CD4-positive, alpha-beta memory T cell (primary cell): ENCODE results near the gene PELI2. TPM values are rescaled to one million over a fixed set of nuclear protein-coding genes. Genes with fewer than 3 reads are reported as not detected.

Experiments used
- CTCF ChIA-PET: fragments of 350-600 bp; sonication (Branson Sonifier 250); formaldehyde crosslinking; loops from one replicate; lab custom pipeline; 2021; ENCODE audit warnings: inconsistent platforms; ENCODE audit not compliant: partially characterized antibody; lab: Charles Lee
- POLR2A ChIA-PET: fragments of 350-600 bp; sonication (Branson Sonifier 250); formaldehyde crosslinking; loops from one replicate; lab custom pipeline; 2021; ENCODE audit not compliant: partially characterized antibody; lab: Charles Lee
- DNase-seq, 5 donors: peaks; one replicate each; pipeline versions ENCODE4 v3.0.0 to v3.0.0-alpha.2; 2020 to 2022; ENCODE audit warnings: mixed read lengths in 1 of 5
- H3K27ac ChIP-seq: one replicate; pipeline ENCODE4 v1.7.0; 2013; ENCODE audit warnings: low read depth, low read length
- H3K27me3 ChIP-seq: 2 replicates; pipeline ENCODE4 v1.7.0; 2013; ENCODE audit warnings: mild to moderate bottlenecking, low read length, moderate library complexity; ENCODE audit not compliant: insufficient read depth
- H3K36me3 ChIP-seq: 2 replicates; pipeline ENCODE4 v1.7.0; 2013; ENCODE audit warnings: mild to moderate bottlenecking, low read length, moderate library complexity; ENCODE audit not compliant: insufficient read depth
- H3K4me1 ChIP-seq: 2 replicates; pipeline ENCODE4 v1.7.0; 2013; ENCODE audit warnings: mild to moderate bottlenecking, low read length, moderate library complexity; ENCODE audit not compliant: insufficient read depth
- H3K4me3 ChIP-seq, 2 donors: one replicate each; pipeline ENCODE4 v1.7.0; 2013; ENCODE audit warnings: low read length in 2 of 2, mild to moderate bottlenecking in 1 of 2
- H3K9me3 ChIP-seq, 2 donors: one replicate each; pipeline ENCODE4 v1.7.0; 2013; ENCODE audit warnings: low read length in 2 of 2, control low read depth in 1 of 2; ENCODE audit not compliant: control insufficient read depth in 1 of 2
- H3K27ac Mint-ChIP-seq, 7 donors: one replicate each; pipeline ENCODE4 v1.8.0; 2020 to 2021; ENCODE audit warnings: mixed read lengths in 7 of 7, mild to moderate bottlenecking in 6 of 7, inconsistent platforms in 3 of 7, moderate library complexity in 3 of 7
- H3K27me3 Mint-ChIP-seq, 2 donors: one replicate each; pipeline ENCODE4 v1.8.0; 2020 to 2021; ENCODE audit warnings: mixed read lengths in 2 of 2
- H3K36me3 Mint-ChIP-seq, 2 donors: one replicate each; pipeline ENCODE4 v1.8.0; 2020 to 2021; ENCODE audit warnings: mixed read lengths in 2 of 2, inconsistent platforms in 1 of 2, mild to moderate bottlenecking in 1 of 2
- H3K4me1 Mint-ChIP-seq, 4 donors: one replicate each; pipeline ENCODE4 v1.8.0; 2020 to 2021; ENCODE audit warnings: mixed read lengths in 4 of 4, mild to moderate bottlenecking in 1 of 4
- H3K4me3 Mint-ChIP-seq, 8 donors: one replicate each; pipeline ENCODE4 v1.8.0; 2020 to 2021; ENCODE audit warnings: mixed read lengths in 8 of 8, mild to moderate bottlenecking in 7 of 8, moderate library complexity in 6 of 8, inconsistent platforms in 3 of 8
- H3K9me3 Mint-ChIP-seq, 8 donors: one replicate each; pipeline ENCODE4 v1.8.0; 2020 to 2021; ENCODE audit warnings: mixed read lengths in 8 of 8, mild to moderate bottlenecking in 5 of 8, inconsistent platforms in 3 of 8, moderate library complexity in 1 of 8
- intact Hi-C: fragments of 100-400 bp; cut with micrococcal nuclease; formaldehyde crosslinking; loops from one replicate; pipeline ENCODE4 v1.15.1; 2023
- polyA plus RNA-seq, 2 donors: library from polyadenylated mRNA; unstranded; fragments of 300-500 nt; fragmentation: Illumina TruSeq; gene quantifications; one replicate each; pipeline ENCODE4 v1.2.3, GENCODE V29; 2021
- total RNA-seq, 2 experiments: library from RNA; stranded (reverse); gene quantifications; one replicate each; pipeline ENCODE4 v1.2.3, GENCODE V29; 2021

PELI2 gene
- total and polyA plus RNA-seq, 4 experiments from 2014 or later, result 1.2 to 16.4 (median 7.8) TPM

GRCh38 chr14:56333359-56334292 is 215.4 kb downstream of the PELI2 start:
- CTCF ChIA-PET, result interaction anchor here (0.7 to 0.9 kb wide), 2 partner anchors 11 to 602 kb away, joined by 3 read pairs; no protein-coding TSS in a partner anchor
- intact Hi-C loops, result no loop called here

GRCh38 chr14:56334458-56334857 is 216.2 kb downstream of the PELI2 start:
- Histone ChIP-seq H3K27me3 (no peaks in the 10 kb centered on the region), H3K27ac (no peak overlapping the region), H3K9me3 (no peaks in the 10 kb centered on the region), H3K4me3 (no peak overlapping the region), H3K36me3 (no peaks in the 10 kb centered on the region), H3K4me1 (no peaks in the 10 kb centered on the region)
- H3K27ac Mint-ChIP-seq, result no peak overlapping the region
- no peaks in the 10 kb centered on the region for H3K36me3 Mint-ChIP-seq
- peaks cover 3 to 10% (median 6%) of the 10 kb centered on the region in 4 donors for H3K4me1 Mint-ChIP-seq
- CTCF ChIA-PET, result interaction anchor here (0.7 to 0.9 kb wide), 2 partner anchors 10 to 603 kb away, joined by 3 read pairs; no protein-coding TSS in a partner anchor
- intact Hi-C loops, result no loop called here
- no peaks in the 10 kb centered on the region for H3K9me3 Mint-ChIP-seq
- POLR2A ChIA-PET, result no interaction called here
- H3K4me3 Mint-ChIP-seq, result no peak overlapping the region
- DNase-seq, result no peak
- H3K27me3 Mint-ChIP-seq, result no peaks in the 10 kb centered on the region

More at GRCh38 chr14:56333359-56334292, 215.4 kb downstream of the PELI2 start:
- Mint-ChIP-seq H3K4me3 (no peak overlapping the region), H3K27me3 (no peaks in the 10 kb centered on the region), H3K4me1 (peaks cover 3 to 10% (median 6%) of the 10 kb centered on the region in 4 donors), H3K36me3 (no peaks in the 10 kb centered on the region), H3K9me3 (no peaks in the 10 kb centered on the region), H3K27ac (peak overlapping the region in 2 of 7 donors; percentile 52 to 66)
- Histone ChIP-seq H3K4me3 (no peak overlapping the region), H3K27ac (no peak overlapping the region), H3K27me3 (no peaks in the 10 kb centered on the region), H3K4me1 (no peaks in the 10 kb centered on the region), H3K9me3 (no peaks in the 10 kb centered on the region), H3K36me3 (no peaks in the 10 kb centered on the region)
- POLR2A ChIA-PET, result no interaction called here
- no peak for DNase-seq

GRCh38 chr14:56338674-56339073 is 220.5 kb downstream of the PELI2 start:
- DNase-seq, result no peak
- H3K36me3 ChIP-seq, result no peaks in the 10 kb centered on the region
- H3K4me3 Mint-ChIP-seq, result no peak overlapping the region
- no peak overlapping the region for H3K27ac Mint-ChIP-seq
- H3K27ac ChIP-seq, result no peak overlapping the region
- ChIA-PET CTCF (interaction anchor here (1.0 to 5.2 kb wide), 4 partner anchors 40 to 892 kb away, joined by 3 to 83 read pairs (median 3); no protein-coding TSS in a partner anchor), POLR2A (no interaction called here)
- no peaks in the 10 kb centered on the region for H3K9me3 ChIP-seq
- peaks cover 0 to 2% (median 1%) of the 10 kb centered on the region in 4 donors for H3K4me1 Mint-ChIP-seq
- intact Hi-C loops, result no loop called here
- H3K36me3 Mint-ChIP-seq, result no peaks in the 10 kb centered on the region
- no peaks in the 10 kb centered on the region for H3K9me3 Mint-ChIP-seq
- no peak overlapping the region for H3K4me3 ChIP-seq
- no peaks in the 10 kb centered on the region for H3K27me3 Mint-ChIP-seq
- no peaks in the 10 kb centered on the region for H3K27me3 ChIP-seq
- no peaks in the 10 kb centered on the region for H3K4me1 ChIP-seq

DNA sequence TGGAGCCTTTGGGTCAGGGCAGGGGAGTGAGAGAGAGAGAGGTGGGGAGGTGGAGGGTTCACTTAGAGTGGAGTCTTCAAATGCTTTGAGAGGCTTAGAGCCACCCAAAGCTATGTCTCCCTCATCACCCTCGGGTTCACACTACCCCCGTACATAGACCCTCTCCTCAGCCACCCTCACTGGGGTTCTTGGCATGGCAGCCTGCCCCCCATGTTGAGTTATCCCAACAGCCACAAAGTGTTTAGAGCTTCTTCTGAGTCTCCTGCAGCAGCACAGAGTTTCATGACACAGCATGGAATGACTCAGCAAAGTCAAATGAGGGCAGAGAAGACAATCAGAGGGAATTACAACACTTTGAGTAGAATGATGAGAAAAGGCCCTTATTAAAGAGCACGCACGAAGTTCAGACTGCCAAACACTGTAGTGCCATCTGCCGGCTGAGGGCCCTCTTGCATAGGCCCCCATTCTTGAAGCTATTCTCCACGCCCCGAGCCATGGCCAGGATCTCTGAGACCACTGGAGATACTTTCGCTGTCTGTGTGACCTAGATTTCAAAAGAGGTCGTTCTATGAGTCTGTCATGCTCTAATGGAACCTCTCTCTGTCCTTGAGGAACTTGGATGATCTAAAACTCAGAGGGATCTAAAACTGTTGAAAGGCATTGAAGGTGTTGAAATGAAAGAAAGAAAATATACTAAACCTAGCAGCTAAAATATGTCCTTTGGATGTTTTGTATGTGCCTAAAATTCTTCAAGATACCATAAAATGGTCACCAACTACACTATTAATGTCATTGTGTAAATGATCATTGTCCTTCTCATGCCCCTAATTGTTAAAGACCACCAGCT is 221.9 kb downstream of the PELI2 start:
- Mint-ChIP-seq H3K27ac (no peak overlapping the region), H3K4me1 (no peaks in the 10 kb centered on the region), H3K27me3 (no peaks in the 10 kb centered on the region), H3K4me3 (no peak overlapping the region), H3K9me3 (no peaks in the 10 kb centered on the region), H3K36me3 (no peaks in the 10 kb centered on the region)
- Histone ChIP-seq H3K4me1 (no peaks in the 10 kb centered on the region), H3K36me3 (no peaks in the 10 kb centered on the region), H3K9me3 (no peaks in the 10 kb centered on the region), H3K4me3 (no peak overlapping the region), H3K27ac (no peak overlapping the region), H3K27me3 (no peaks in the 10 kb centered on the region)
- DNase-seq, result peak in 4 of 5 donors; percentile 30 to 44 (median 36)
- CTCF ChIA-PET, result interaction anchor here (0.8 to 5.2 kb wide), 9 partner anchors 15 to 894 kb away, joined by 3 to 83 read pairs (median 3); no protein-coding TSS in a partner anchor
- POLR2A ChIA-PET, result no interaction called here
- intact Hi-C loops, result loop anchor here (1.0 to 5.0 kb wide), 3 partner anchors 223 to 633 kb away; partner anchors contain the start of gene PELI2

GRCh38 chr14:56340932-56341331 is 222.7 kb downstream of the PELI2 start:
- no peak for DNase-seq
- Histone ChIP-seq H3K27ac (no peak overlapping the region), H3K27me3 (no peaks in the 10 kb centered on the region), H3K9me3 (no peaks in the 10 kb centered on the region), H3K4me3 (no peak overlapping the region), H3K36me3 (no peaks in the 10 kb centered on the region), H3K4me1 (no peaks in the 10 kb centered on the region)
- CTCF ChIA-PET, result interaction anchor here (0.8 to 5.2 kb wide), 8 partner anchors 16 to 894 kb away, joined by 3 to 83 read pairs (median 3); no protein-coding TSS in a partner anchor
- H3K4me1 Mint-ChIP-seq, result no peaks in the 10 kb centered on the region
- H3K27me3 Mint-ChIP-seq, result no peaks in the 10 kb centered on the region
- no peak overlapping the region for H3K4me3 Mint-ChIP-seq
- no peaks in the 10 kb centered on the region for H3K36me3 Mint-ChIP-seq
- no peak overlapping the region for H3K27ac Mint-ChIP-seq
- POLR2A ChIA-PET, result no interaction called here
- H3K9me3 Mint-ChIP-seq, result no peaks in the 10 kb centered on the region
- intact Hi-C loops, result loop anchor here (1.0 to 5.0 kb wide), 3 partner anchors 224 to 634 kb away; partner anchors contain the start of gene PELI2

GRCh38 chr14:56341766-56342493 is 223.7 kb downstream of the PELI2 start:
- POLR2A ChIA-PET, result no interaction called here
- CTCF ChIA-PET, result interaction anchor here (1.4 to 5.2 kb wide), 2 partner anchors 610 kb away, joined by 9 to 83 read pairs; no protein-coding TSS in a partner anchor
- no peaks in the 10 kb centered on the region for H3K27me3 Mint-ChIP-seq
- Histone ChIP-seq H3K27ac (no peak overlapping the region), H3K4me1 (no peaks in the 10 kb centered on the region), H3K27me3 (no peaks in the 10 kb centered on the region), H3K9me3 (no peaks in the 10 kb centered on the region), H3K36me3 (no peaks in the 10 kb centered on the region), H3K4me3 (no peak overlapping the region)
- intact Hi-C loops, result loop anchor here (2.0 to 5.0 kb wide), 2 partner anchors 225 to 477 kb away; partner anchors contain the start of gene PELI2
- no peak for DNase-seq
- no peaks in the 10 kb centered on the region for H3K36me3 Mint-ChIP-seq
- H3K9me3 Mint-ChIP-seq, result no peaks in the 10 kb centered on the region
- no peak overlapping the region for H3K27ac Mint-ChIP-seq
- H3K4me1 Mint-ChIP-seq, result no peaks in the 10 kb centered on the region
- H3K4me3 Mint-ChIP-seq, result no peak overlapping the region
